HUES64 (cell line): ENCODE measurements around the gene MED12.
A peak's percentile ranks its signal among the peaks of the same experiment; 100 is the strongest.

Experiments
- H3K27ac ChIP-seq: 2 replicates; pipeline ENCODE4 v1.7.0; 2013; ENCODE audit warnings: low read depth, low read length, inconsistent platforms
- H3K27me3 ChIP-seq: 2 replicates; pipeline ENCODE4 v1.6.1; 2013; ENCODE audit warnings: mild to moderate bottlenecking, low read length; ENCODE audit not compliant: insufficient read depth
- H3K36me3 ChIP-seq: 2 replicates; pipeline ENCODE4 v1.6.1; 2013; ENCODE audit warnings: mild to moderate bottlenecking, low read length; ENCODE audit not compliant: insufficient read depth
- H3K4me1 ChIP-seq: 2 replicates; pipeline ENCODE4 v1.6.1; 2013; ENCODE audit warnings: mild to moderate bottlenecking, low read length, moderate library complexity; ENCODE audit not compliant: insufficient read depth
- H3K4me3 ChIP-seq: 2 replicates; pipeline ENCODE4 v1.5.1; 2013; ENCODE audit warnings: mild to moderate bottlenecking, low read length, moderate library complexity
- H3K9ac ChIP-seq: 2 replicates; pipeline ENCODE4 v1.6.1; 2013; ENCODE audit warnings: mild to moderate bottlenecking, low read depth, low read length
- H3K9me3 ChIP-seq: 2 replicates; pipeline ENCODE4 v1.6.1; 2013; ENCODE audit warnings: low read depth, low read length; ENCODE audit not compliant: insufficient read depth
- WGBS: fragments of 150-250, 120-280 bp; methylation state at CpG from one replicate; pipeline ENCODE4 v1.1.7; 2013; ENCODE audit warnings: missing lambda C conversion rate; 5-methylcytosine and 5-hydroxymethylcytosine counted together

MED12 gene

GRCh38 chrX:71164071-71164470 is 45.7 kb downstream of the MED12 start:
- no peaks in the 10 kb centered on the region for H3K4me1 ChIP-seq
- H3K36me3 ChIP-seq, result 0 out of 2 replicates have a peak, but pooled peaks cover 3% of the 10 kb centered on the region
- H3K4me3 ChIP-seq, result no peak overlapping the region
- no peaks in the 10 kb centered on the region for H3K9me3 ChIP-seq
- H3K27me3 ChIP-seq, result no peaks in the 10 kb centered on the region
- H3K27ac ChIP-seq, result no peak overlapping the region
- H3K9ac ChIP-seq, result no peak overlapping the region
- 91% methylated on average over 12 of the region's 12 CpGs for WGBS

- no peaks in the 10 kb centered on the region for H3K27me3 ChIP-seq
- no peaks in the 10 kb centered on the region for H3K9me3 ChIP-seq
- H3K36me3 ChIP-seq, result 0 out of 2 replicates have a peak, but pooled peaks cover 3% of the 10 kb centered on the region
- no peak overlapping the region for H3K4me3 ChIP-seq
- WGBS, result 75% methylated on average over 5 of the region's 6 CpGs
- no peak overlapping the region for H3K27ac ChIP-seq
- peaks cover 8% of the 10 kb centered on the region; the same call in 1 of the 2 replicates for H3K4me1 ChIP-seq
- no peak overlapping the region for H3K9ac ChIP-seq
These were observed 48.1 kb downstream of the MED12 start for GRCh38 chrX:71166461-71166860.

GRCh38 chrX:71167031-71167781 is 48.8 kb downstream of the MED12 start:
- Histone ChIP-seq H3K4me3 (no peak overlapping the region), H3K9ac (no peak overlapping the region), H3K27ac (no peak overlapping the region), H3K27me3 (no peaks in the 10 kb centered on the region), H3K36me3 (0 out of 2 replicates have a peak, but pooled peaks cover 3% of the 10 kb centered on the region), H3K4me1 (peaks cover 10% of the 10 kb centered on the region; the same call in 1 of the 2 replicates), H3K9me3 (no peaks in the 10 kb centered on the region)
- WGBS, result 90% methylated on average over 16 of the region's 17 CpGs

GRCh38 chrX:71168134-71168533 is 49.7 kb downstream of the MED12 start:
- Histone ChIP-seq H3K9ac (no peak overlapping the region), H3K36me3 (0 out of 2 replicates have a peak, but pooled peaks cover 3% of the 10 kb centered on the region), H3K27me3 (no peaks in the 10 kb centered on the region), H3K4me1 (peaks cover 10% of the 10 kb centered on the region; the same call in 1 of the 2 replicates), H3K4me3 (no peak overlapping the region), H3K9me3 (no peaks in the 10 kb centered on the region), H3K27ac (no peak overlapping the region)
- 93% methylated on average over 8 of the region's 8 CpGs for WGBS

GRCh38 chrX:71169586-71169985 is 51.2 kb downstream of the MED12 start:
- Histone ChIP-seq H3K9me3 (no peaks in the 10 kb centered on the region), H3K27me3 (no peaks in the 10 kb centered on the region), H3K4me1 (peaks cover 10% of the 10 kb centered on the region; the same call in 1 of the 2 replicates), H3K27ac (no peak overlapping the region), H3K36me3 (0 out of 2 replicates have a peak, but pooled peaks cover 3% of the 10 kb centered on the region), H3K4me3 (no peak overlapping the region), H3K9ac (no peak overlapping the region)
- WGBS, result 91% methylated on average over 22 of the region's 22 CpGs

- 78% methylated on average over 4 of the region's 5 CpGs for WGBS
- Histone ChIP-seq H3K9ac (no peak overlapping the region), H3K9me3 (no peaks in the 10 kb centered on the region), H3K27ac (peak overlapping the region; percentile 25; the same call in 1 of the 2 replicates), H3K4me1 (peaks cover 10% of the 10 kb centered on the region; the same call in 1 of the 2 replicates), H3K4me3 (no peak overlapping the region), H3K27me3 (no peaks in the 10 kb centered on the region), H3K36me3 (0 out of 2 replicates have a peak, but pooled peaks cover 3% of the 10 kb centered on the region)
These were observed 52.3 kb downstream of the MED12 start for GRCh38 chrX:71170660-71171059.

GRCh38 chrX:71171110-71171801 is 52.9 kb downstream of the MED12 start:
- Histone ChIP-seq H3K9me3 (no peaks in the 10 kb centered on the region), H3K9ac (peak overlapping the region; percentile 40; the same call in 1 of the 2 replicates), H3K4me3 (no peak overlapping the region; the same call in 1 of the 2 replicates), H3K36me3 (0 out of 2 replicates have a peak, but pooled peaks cover 3% of the 10 kb centered on the region), H3K4me1 (peaks cover 10% of the 10 kb centered on the region; the same call in 1 of the 2 replicates), H3K27ac (peak overlapping the region; percentile 65), H3K27me3 (no peaks in the 10 kb centered on the region)
- 26% methylated on average over 7 of the region's 12 CpGs for WGBS

GRCh38 chrX:71173440-71173839 is 55.0 kb downstream of the MED12 start:
- H3K27me3 ChIP-seq, result no peaks in the 10 kb centered on the region
- 96% methylated on average over 2 of the region's 2 CpGs for WGBS

GRCh38 chrX:71174795-71175194 is 56.4 kb downstream of the MED12 start:
- Histone ChIP-seq H3K27ac (no peak overlapping the region), H3K9me3 (no peaks in the 10 kb centered on the region)

More at GRCh38 chrX:71173440-71173839, 55.0 kb downstream of the MED12 start:
- H3K4me1 ChIP-seq, result peaks cover 10% of the 10 kb centered on the region; the same call in 1 of the 2 replicates
- H3K4me3 ChIP-seq, result no peak overlapping the region
- H3K9ac ChIP-seq, result no peak overlapping the region
- H3K36me3 ChIP-seq, result no peaks in the 10 kb centered on the region
- no peaks in the 10 kb centered on the region for H3K9me3 ChIP-seq
- H3K27ac ChIP-seq, result no peak overlapping the region

GRCh38 chrX:71175531-71175930 is 57.1 kb downstream of the MED12 start:
- H3K36me3 ChIP-seq, result no peaks in the 10 kb centered on the region
- H3K4me3 ChIP-seq, result no peak overlapping the region
- H3K4me1 ChIP-seq, result peaks cover 9% of the 10 kb centered on the region; the same call in 1 of the 2 replicates
- H3K27ac ChIP-seq, result no peak overlapping the region
- H3K9me3 ChIP-seq, result no peaks in the 10 kb centered on the region
- H3K27me3 ChIP-seq, result no peaks in the 10 kb centered on the region
- WGBS, result 90% methylated on average over 5 of the region's 5 CpGs
- no peak overlapping the region for H3K9ac ChIP-seq

More at GRCh38 chrX:71174795-71175194, 56.4 kb downstream of the MED12 start:
- peaks cover 10% of the 10 kb centered on the region; the same call in 1 of the 2 replicates for H3K4me1 ChIP-seq
- H3K27me3 ChIP-seq, result no peaks in the 10 kb centered on the region
- WGBS, result 93% methylated on average over 1 of the region's 1 CpG
- no peaks in the 10 kb centered on the region for H3K36me3 ChIP-seq
- H3K9ac ChIP-seq, result no peak overlapping the region
- H3K4me3 ChIP-seq, result no peak overlapping the region

- Histone ChIP-seq H3K4me1 (peaks cover under 1% of the 10 kb centered on the region; the same call in 1 of the 2 replicates), H3K4me3 (no peak overlapping the region), H3K36me3 (no peaks in the 10 kb centered on the region), H3K9me3 (no peaks in the 10 kb centered on the region), H3K27me3 (no peaks in the 10 kb centered on the region), H3K9ac (no peak overlapping the region), H3K27ac (no peak overlapping the region)
- WGBS, result 37% methylated on average over 2 of the region's 3 CpGs
These were observed 58.9 kb downstream of the MED12 start for GRCh38 chrX:71177327-71177726.
